ENCODE measurements around the gene SLIT3. TPM values are rescaled to one million over a fixed set of nuclear protein-coding genes. Genes with fewer than 3 reads are reported as not detected.

SLIT3 gene
- total and polyA plus RNA-seq, 2 donors (not counting 3 experiments of a cell fraction or from before 2014, with no cell fraction given), result 0.90 to 1.0 TPM

- TF ChIP-seq JUN (IDR thresholded peaks at IDR 0.05; ENCODE audit: borderline replicate concordance, insufficient read depth, insufficient read length, low read depth) (no peak), FOS (IDR thresholded peaks at IDR 0.05; ENCODE audit: borderline replicate concordance, insufficient read depth, low read length) (no peak), GATA2 (IDR thresholded peaks at IDR 0.05; ENCODE audit: insufficient read depth, insufficient read length, low read depth, low read length) (no peak), CTCF (IDR thresholded peaks at IDR 0.05; ENCODE audit: extremely low read depth in 1 of 2, insufficient read depth in 1 of 2, low read depth in 1 of 2, low read length in 2 of 2) (no peak), POLR2AphosphoS5 (IDR thresholded peaks at IDR 0.05; ENCODE audit: insufficient read depth, low read depth, low read length) (no peak), MAX (IDR thresholded peaks at IDR 0.05; ENCODE audit: insufficient read depth, insufficient read length) (no peak), MYC (IDR thresholded peaks at IDR 0.05; ENCODE audit: low read depth, low read length) (no peak), EZH2 (IDR thresholded peaks at IDR 0.05; ENCODE audit: borderline replicate concordance, low read depth, low read length, severe bottlenecking) (no peak), POLR2A (IDR thresholded peaks at IDR 0.05; ENCODE audit: low read depth, low read length) (no peak)
- Histone ChIP-seq H3K9ac (replicated peaks; ENCODE audit: extremely low read depth, insufficient read depth, low read length) (no peak overlapping the region), H3K4me3 (replicated peaks in 1 of 3; ENCODE audit: insufficient read depth in 1 of 3, low read depth in 1 of 3, low read length in 3 of 3) (no peak overlapping the region), H3K36me3 (ENCODE audit: control insufficient read depth in 2 of 2, extremely low read depth in 1 of 2, insufficient read depth in 2 of 2, low read length in 2 of 2) (no peaks in the 10 kb centered on the region), H3K9me1 (replicated peaks; ENCODE audit: control insufficient read depth, extremely low read depth, insufficient read depth, low read length) (no peaks in the 10 kb centered on the region), H3K79me2 (ENCODE audit: control insufficient read depth, insufficient read depth, low read length) (no peaks in the 10 kb centered on the region), H3K9me3 (replicated peaks; ENCODE audit: control insufficient read depth, insufficient read depth, low read length) (no peaks in the 10 kb centered on the region), H3K27ac (ENCODE audit: insufficient read depth, low read depth, low read length) (no peak overlapping the region), H3K4me1 (ENCODE audit: control insufficient read depth, extremely low read depth, insufficient read depth, low read length) (no peaks in the 10 kb centered on the region), H3K4me2 (ENCODE audit: insufficient read depth, low read length) (no peak overlapping the region), H2AFZ (ENCODE audit: low read depth, low read length) (no peak overlapping the region), H4K20me1 (replicated peaks; ENCODE audit: control insufficient read depth, extremely low read depth, insufficient read depth, low read length) (no peaks in the 10 kb centered on the region), H3K27me3 (ENCODE audit: control insufficient read depth in 2 of 2, insufficient read depth in 2 of 2, low read length in 2 of 2) (no peaks in the 10 kb centered on the region)
- dilution Hi-C loops (cut with MboI; ENCODE audit: extremely low pct_ligation_motif_present, low sequenced_read_pairs), result no loop called here
- intact Hi-C loops (cut with micrococcal nuclease), result no loop called here
- FAIRE-seq (no peak), DNase-seq (ENCODE audit: low read depth, low spot score) (no peak)
- ChIA-PET POLR2A (no interaction called here), CTCF (no interaction called here)
- no TSS peak for BruUV-seq (replicated peaks)
Observed at GRCh38 chr5:168974082-168974481, 326.9 kb downstream of the SLIT3 start.
